GM03348 (cell line): ENCODE measurements around the gene ZNF468.
"Not testable (repeated sequence)": the region's sequence is repeated elsewhere in the genome, so short reads cannot be mapped to it uniquely, and the experiment has no call there.

Source experiments
- DNase-seq: peaks from one replicate; pipeline ENCODE4 v3.0.0; 2012; ENCODE audit warnings: low spot score

Gene ZNF468

DNA sequence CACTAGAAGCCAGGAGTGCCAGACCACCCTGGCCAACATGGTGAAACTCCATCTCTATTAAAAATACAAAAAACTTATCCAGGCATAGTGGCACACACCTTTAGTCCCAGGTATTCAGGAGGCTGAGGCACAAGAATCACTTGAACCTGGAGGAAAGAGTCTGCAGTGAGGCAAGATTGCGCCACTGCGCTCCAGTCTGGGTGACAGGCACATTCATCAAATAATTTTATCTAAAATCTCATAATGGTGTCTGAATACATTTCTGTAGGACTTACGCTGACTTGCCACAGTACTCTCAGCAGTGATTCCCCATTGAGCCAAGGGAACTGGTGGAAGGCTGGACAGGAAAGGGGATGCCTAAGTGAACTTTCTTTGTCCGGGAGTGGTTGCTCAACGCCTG is 31.7 kb downstream of the ZNF468 start:
- no peak for DNase-seq

DNA sequence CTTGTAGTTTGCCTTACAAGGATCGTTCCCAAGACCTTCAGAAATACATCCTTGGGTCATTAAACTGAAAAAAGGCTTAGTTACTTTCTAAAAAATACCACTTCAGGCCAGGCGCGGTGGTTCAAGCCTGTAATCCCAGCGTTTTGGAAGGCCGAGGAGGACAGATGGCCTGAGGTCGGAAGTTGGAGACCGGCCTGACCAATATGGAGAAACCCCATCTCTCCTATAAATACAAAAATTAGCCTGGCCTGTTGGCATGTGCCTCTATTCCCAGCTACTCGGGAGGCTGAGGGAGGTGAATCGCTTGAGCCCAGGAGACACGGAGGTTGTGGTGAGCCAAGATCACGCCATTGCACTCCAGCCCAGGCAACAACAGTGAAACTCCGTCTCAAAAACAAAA is 33.7 kb downstream of the ZNF468 start:
- no peak for DNase-seq

DNA sequence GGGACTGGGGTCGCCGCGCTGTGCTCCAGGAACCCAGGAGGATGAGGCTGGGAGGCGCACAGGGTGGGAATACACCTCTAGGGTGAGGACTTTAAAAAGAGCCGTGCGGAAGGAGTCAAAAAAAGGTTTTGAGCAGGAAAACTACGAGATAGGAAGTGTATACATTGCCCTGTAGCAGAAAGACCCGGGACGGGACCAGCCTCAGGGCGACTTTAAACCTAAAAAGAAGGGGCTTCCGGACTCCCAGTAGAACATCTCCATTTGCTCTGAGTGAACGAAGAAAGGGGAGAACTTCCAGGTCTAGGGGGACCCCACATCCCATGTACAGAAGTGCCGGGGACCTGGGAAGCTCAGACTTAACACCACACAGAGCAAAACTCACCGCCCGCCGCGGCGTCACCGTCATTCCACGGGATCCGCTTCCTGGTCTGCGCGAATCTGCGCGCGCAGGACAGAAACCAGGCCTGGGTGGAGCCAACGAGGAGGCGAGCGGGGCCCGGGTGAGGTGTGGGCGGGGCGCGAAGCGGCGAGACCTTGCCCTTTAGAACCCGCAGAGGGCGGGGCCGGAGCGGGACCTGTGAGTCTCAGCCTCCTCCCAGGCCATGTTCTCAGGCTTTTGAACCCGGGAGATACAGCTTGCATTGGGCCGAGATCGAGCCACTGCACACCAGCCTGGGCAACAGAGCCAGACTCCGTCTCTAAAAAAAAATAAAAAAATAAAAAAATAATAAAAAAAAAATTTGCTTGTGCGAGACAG is 36.0 kb downstream of the ZNF468 start, which contains the start of gene ZNF28:
Gene ZNF28, minus strand, starts transcription at position 430 of the 757 bp plus-strand sequence. CDS start 3,675 bp downstream, outside the sequence.
- peak; percentile 42 for DNase-seq

DNA sequence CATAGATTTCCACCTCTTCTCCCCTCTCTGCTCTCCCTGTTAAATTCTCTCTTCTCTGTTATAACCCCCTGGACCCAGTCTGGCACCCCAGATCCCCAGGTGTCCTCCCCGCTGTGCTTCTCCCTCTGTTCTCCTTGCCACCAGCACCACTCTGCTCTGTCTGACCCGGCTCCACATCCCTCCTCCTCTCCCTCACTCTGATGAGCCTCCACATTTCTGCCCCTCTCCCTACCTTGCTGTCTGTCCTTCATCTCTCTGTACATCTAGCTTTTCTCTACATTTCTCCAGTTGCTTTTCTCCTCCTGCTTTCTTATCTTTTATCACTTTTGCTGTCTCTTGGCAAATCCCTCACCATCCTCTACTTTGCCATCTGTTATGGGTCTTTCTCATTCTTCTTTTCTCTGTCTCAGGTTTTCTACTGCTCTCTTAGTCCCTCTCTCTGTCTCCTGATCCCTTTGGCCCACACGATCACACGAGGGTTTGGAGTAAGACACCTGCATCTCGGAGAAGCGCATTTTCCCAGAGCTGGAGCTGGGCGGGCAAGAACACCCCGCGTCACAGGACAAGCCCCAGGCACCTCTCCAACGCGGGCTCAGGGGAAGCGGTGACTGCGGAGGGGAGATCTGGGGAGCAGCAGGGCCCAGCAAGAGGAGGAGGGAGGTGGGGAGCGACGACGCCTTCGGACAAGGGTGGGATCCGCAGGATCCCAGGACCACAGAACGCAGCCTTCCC is 36.8 kb downstream of the ZNF468 start:
- DNase-seq: not testable (repeated sequence)

DNA sequence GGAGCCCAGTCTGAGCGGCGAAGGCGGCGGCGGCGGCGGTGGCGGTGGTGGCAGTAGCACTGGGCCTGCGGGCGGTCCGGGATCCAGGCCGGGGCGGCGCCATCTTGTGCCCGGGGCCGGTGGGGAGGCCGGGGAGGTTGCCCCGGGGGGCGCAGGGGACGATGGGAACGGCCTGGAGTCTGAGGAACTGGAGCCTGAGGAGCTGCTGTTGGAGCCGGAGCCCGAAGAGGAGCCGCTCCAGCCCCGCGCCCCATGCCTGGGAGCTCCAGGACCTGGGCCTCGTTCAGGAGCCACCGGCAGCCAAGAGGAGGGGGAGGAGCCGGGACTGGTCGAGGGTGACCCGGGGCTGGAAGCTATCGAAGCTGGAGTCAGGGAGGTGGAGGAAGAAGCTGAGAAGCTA is 47.6 kb downstream of the ZNF468 start:
- DNase-seq: no peak

DNA sequence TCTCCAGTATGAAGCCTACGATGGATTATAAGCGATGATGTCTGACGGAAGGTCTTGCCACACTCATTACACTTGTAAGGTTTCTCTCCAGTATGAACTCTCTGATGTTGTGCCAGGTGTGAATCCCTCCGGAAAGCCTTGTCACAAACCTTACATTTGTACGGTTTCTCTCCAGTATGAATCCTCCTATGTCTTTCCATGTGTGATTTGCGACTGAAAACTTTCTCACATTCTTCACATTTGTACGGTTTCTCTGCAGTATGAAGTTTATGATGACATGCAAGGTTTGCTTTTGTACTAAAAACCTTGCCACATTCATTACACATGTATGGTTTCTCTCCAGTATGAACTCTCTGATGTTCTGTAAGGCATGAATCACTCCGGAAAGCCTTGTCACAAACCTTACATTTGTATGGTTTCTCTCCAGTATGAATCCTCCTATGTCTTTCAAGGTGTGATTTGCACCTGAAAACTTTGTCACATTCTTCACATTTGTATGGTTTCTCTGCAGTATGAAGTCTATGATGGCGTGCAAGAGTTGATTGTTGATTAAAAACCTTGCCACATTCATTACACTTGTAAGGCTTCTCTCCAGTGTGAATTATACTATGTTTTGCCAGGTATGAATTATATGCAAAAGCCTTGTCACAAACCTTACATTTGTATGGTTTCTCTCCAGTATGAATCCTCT is 57.3 kb downstream of the ZNF468 start:
- DNase-seq: not testable (repeated sequence)

DNA sequence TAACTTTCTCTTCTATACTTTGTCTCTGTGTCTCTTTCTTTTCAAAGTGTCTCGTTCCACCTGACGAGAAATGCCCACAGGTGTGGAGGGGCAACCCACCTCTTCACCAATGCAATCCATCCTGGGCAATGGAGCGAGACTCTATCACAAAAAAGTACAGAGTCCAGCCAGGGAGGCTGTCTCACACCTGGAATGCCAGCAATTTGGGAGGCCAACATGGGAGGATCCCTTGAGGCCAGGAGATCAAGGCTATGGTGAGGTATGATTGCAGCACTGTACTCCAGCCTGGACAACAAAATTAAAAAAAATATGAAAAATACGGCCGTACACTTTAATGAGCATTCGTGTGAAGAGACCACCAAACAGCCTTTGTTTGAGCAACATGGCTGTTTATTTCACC is 68.0 kb downstream of the ZNF468 start:
- no peak for DNase-seq
